NCI-H1694 treated with DMSO at 0.1 percent for 48 hours (cell line): ENCODE data around the gene STIM2.
"Not testable (repeated sequence)": the region's sequence is repeated elsewhere in the genome, so short reads cannot be mapped to it uniquely, and the experiment has no call there.

Experiments used
- DNase-seq: peaks from one replicate; lab custom pipeline; 2025; lab: John Stamatoyannopoulos, UW

The STIM2 gene

GRCh38 chr4:26867914-26868684, 7.5 kb downstream of the STIM2 start:
- DNase-seq = no peak

GRCh38 chr4:26870576-26871262, 10.1 kb downstream of the STIM2 start:
- DNase-seq = no peak

GRCh38 chr4:26871611-26872010, 11.0 kb downstream of the STIM2 start:
- DNase-seq = no peak

- DNase-seq = no peak
Measured at GRCh38 chr4:26873391-26874026, 12.9 kb downstream of the STIM2 start.

- DNase-seq = no peak
Measured at GRCh38 chr4:26874110-26874509, 13.5 kb downstream of the STIM2 start.

- no peak for DNase-seq
Measured at GRCh38 chr4:26877406-26877805, 16.8 kb downstream of the STIM2 start.

GRCh38 chr4:26877961-26878360, 17.3 kb downstream of the STIM2 start:
- DNase-seq = no peak

GRCh38 chr4:26878794-26879391, 18.3 kb downstream of the STIM2 start:
- no peak for DNase-seq

GRCh38 chr4:26879805-26880204, 19.2 kb downstream of the STIM2 start:
- DNase-seq = no peak

GRCh38 chr4:26884026-26884425, 23.4 kb downstream of the STIM2 start:
- no peak for DNase-seq

- no peak for DNase-seq
Measured at GRCh38 chr4:26884486-26884988, 23.9 kb downstream of the STIM2 start.

- no peak for DNase-seq
Measured at GRCh38 chr4:26885912-26886274, 25.3 kb downstream of the STIM2 start.

GRCh38 chr4:26887143-26887542, 26.5 kb downstream of the STIM2 start:
- no peak for DNase-seq

- no peak for DNase-seq
Measured at GRCh38 chr4:26887809-26888208, 27.2 kb downstream of the STIM2 start.

GRCh38 chr4:26889356-26889755, 28.7 kb downstream of the STIM2 start:
- no peak for DNase-seq

- DNase-seq = no peak
Measured at GRCh38 chr4:26891054-26891453, 30.4 kb downstream of the STIM2 start.

GRCh38 chr4:26891867-26892266, 31.2 kb downstream of the STIM2 start:
- no peak for DNase-seq

- no peak for DNase-seq
Measured at GRCh38 chr4:26892480-26893150, 32.0 kb downstream of the STIM2 start.

- DNase-seq = no peak
Measured at GRCh38 chr4:26893491-26893890, 32.9 kb downstream of the STIM2 start.

GRCh38 chr4:26894881-26895280, 34.2 kb downstream of the STIM2 start:
- DNase-seq = not testable (repeated sequence)

GRCh38 chr4:26896636-26897035, 36.0 kb downstream of the STIM2 start:
- no peak for DNase-seq

GRCh38 chr4:26899991-26900390, 39.4 kb downstream of the STIM2 start:
- no peak for DNase-seq
